Endothelial cell of umbilical vein (primary cell): ENCODE measurements around the gene GBF1. TPM values are rescaled to one million over a fixed set of nuclear protein-coding genes. Genes with fewer than 3 reads are reported as not detected.

Source experiments
- BruUV-seq: library from RNA; stranded (reverse); fragments of 400-500 nt; replicated peaks from 2 replicates; lab custom pipeline; 2021; lab: Mats Ljungman, UMichigan
- CTCF ChIA-PET: fragments of 300-600, 350-600 bp; sonication (Branson Sonifier 250); formaldehyde crosslinking; loops from one replicate; lab custom pipeline; 2021; ENCODE audit warnings: antibody characterized with exemption, inconsistent platforms; lab: Charles Lee
- POLR2A ChIA-PET: fragments of 300-600, 350-600 bp; sonication (Branson Sonifier 250); formaldehyde crosslinking; loops from one replicate; lab custom pipeline; 2021; ENCODE audit warnings: antibody characterized with exemption, inconsistent platforms; lab: Charles Lee
- DNase-seq: peaks from one replicate; pipeline ENCODE4 v3.0.0-alpha.2; 2011; ENCODE audit warnings: low read depth, low spot score
- FAIRE-seq: peaks from 2 replicates; lab custom pipeline; 2011; peaks lifted over from hg19 to GRCh38; lab: Jason Lieb, UNC
- H2AFZ ChIP-seq: 2 replicates; pipeline ENCODE4 v1.6.0; 2012; ENCODE audit warnings: low read depth, low read length, control low read depth, inconsistent platforms
- H3K27ac ChIP-seq: 2 replicates; pipeline ENCODE4 v1.5.1; 2011; ENCODE audit warnings: low read depth, mild to moderate bottlenecking, control low read depth, low read length, moderate library complexity; ENCODE audit not compliant: insufficient read depth
- H3K27me3 ChIP-seq, 2 experiments: 2 replicates each; pipeline versions ENCODE4 v1.6.0 to v1.6.1; 2011; ENCODE audit warnings: low read length in 2 of 2, mixed read lengths in 1 of 2; ENCODE audit not compliant: control insufficient read depth in 2 of 2, insufficient read depth in 2 of 2
- H3K36me3 ChIP-seq, 2 experiments: 2 replicates in 1 of 2; 3 replicates in 1 of 2; pipeline ENCODE4 v1.5.1; 2011; ENCODE audit warnings: low read length in 2 of 2, mild to moderate bottlenecking in 1 of 2, moderate library complexity in 1 of 2; ENCODE audit not compliant: control insufficient read depth in 2 of 2, insufficient read depth in 2 of 2; ENCODE audit errors: extremely low read depth in 1 of 2
- H3K4me1 ChIP-seq: 3 replicates; pipeline ENCODE4 v1.5.1; 2011; ENCODE audit warnings: mild to moderate bottlenecking, low read length; ENCODE audit not compliant: control insufficient read depth, insufficient read depth; ENCODE audit errors: extremely low read depth
- H3K4me2 ChIP-seq: 2 replicates; pipeline ENCODE4 v1.6.1; 2011; ENCODE audit warnings: low read length, control low read depth, mixed read lengths; ENCODE audit not compliant: insufficient read depth
- H3K4me3 ChIP-seq, 3 experiments: fragments of 200-600 bp in 1 of 3; sonication (generic), shearing (Covaris generic) in 1 of 3; replicated peaks in 1 of 3; 2 replicates each; pipeline ENCODE4 v1.5.1; 2011 to 2016; ENCODE audit warnings: control low read depth in 3 of 3, low read length in 3 of 3, mild to moderate bottlenecking in 2 of 3, inconsistent platforms in 1 of 3, low read depth in 1 of 3, moderate library complexity in 1 of 3; ENCODE audit not compliant: insufficient read depth in 1 of 3
- H3K79me2 ChIP-seq: 2 replicates; pipeline ENCODE4 v1.6.0; 2012; ENCODE audit warnings: low read length, inconsistent platforms; ENCODE audit not compliant: control insufficient read depth, insufficient read depth
- H3K9ac ChIP-seq: replicated peaks from 2 replicates; pipeline ENCODE3; 2011; ENCODE audit warnings: low read length, control low read depth; ENCODE audit not compliant: insufficient read depth; ENCODE audit errors: extremely low read depth
- H3K9me1 ChIP-seq: replicated peaks from 3 replicates; pipeline ENCODE4 v1.6.0; 2011; ENCODE audit warnings: mild to moderate bottlenecking, low read length; ENCODE audit not compliant: control insufficient read depth, insufficient read depth; ENCODE audit errors: extremely low read depth
- H3K9me3 ChIP-seq: replicated peaks from 2 replicates; pipeline ENCODE4 v1.5.1; 2012; ENCODE audit warnings: low read length, inconsistent platforms; ENCODE audit not compliant: control insufficient read depth, insufficient read depth
- H4K20me1 ChIP-seq: replicated peaks from 2 replicates; pipeline ENCODE3; 2011; ENCODE audit warnings: mild to moderate bottlenecking, low read length; ENCODE audit not compliant: control insufficient read depth, insufficient read depth; ENCODE audit errors: extremely low read depth
- EZH2 ChIP-seq: IDR thresholded peaks from 2 replicates; pipeline ENCODE4 v1.6.1; 2012; ENCODE audit warnings: borderline replicate concordance, low read depth, mild to moderate bottlenecking, moderate library complexity, low read length, inconsistent platforms; ENCODE audit not compliant: severe bottlenecking
- FOS ChIP-seq: IDR thresholded peaks from 2 replicates; pipeline ENCODE4 v1.6.1; 2011; ENCODE audit warnings: mild to moderate bottlenecking, low read length, moderate library complexity, borderline replicate concordance; ENCODE audit not compliant: insufficient read depth
- GATA2 ChIP-seq: IDR thresholded peaks from 2 replicates; pipeline ENCODE4 v1.7.0; 2011; ENCODE audit warnings: low read depth, mild to moderate bottlenecking, moderate library complexity, mixed read lengths, low read length; ENCODE audit not compliant: insufficient read length, insufficient read depth
- JUN ChIP-seq: IDR thresholded peaks from 2 replicates; pipeline ENCODE4 v1.6.1; 2011; ENCODE audit warnings: borderline replicate concordance, low read depth; ENCODE audit not compliant: insufficient read length, insufficient read depth
- MYC ChIP-seq: IDR thresholded peaks from one replicate; pipeline ENCODE4 v1.6.1; 2011; ENCODE audit warnings: mild to moderate bottlenecking, low read depth, low read length
- POLR2A ChIP-seq: IDR thresholded peaks from 2 replicates; pipeline ENCODE4 v1.6.1; 2012; ENCODE audit warnings: low read depth, mild to moderate bottlenecking, control low read depth, low read length
- POLR2AphosphoS5 ChIP-seq: IDR thresholded peaks from 2 replicates; pipeline ENCODE4 v1.6.1; 2012; ENCODE audit warnings: low read depth, mild to moderate bottlenecking, control low read depth, low read length, moderate library complexity; ENCODE audit not compliant: insufficient read depth
- dilution Hi-C: fragments of 300-500 bp; cut with MboI; formaldehyde crosslinking; loops from one replicate; pipeline ENCODE4 v1.15.0; 2019; ENCODE audit warnings: low sequenced_read_pairs; ENCODE audit not compliant: extremely low pct_ligation_motif_present
- intact Hi-C: fragments of 100-400 bp; cut with micrococcal nuclease; formaldehyde crosslinking; loops from one replicate; pipeline ENCODE4 v1.10.0; 2022
- polyA plus RNA-seq, 4 experiments: library from polyadenylated mRNA; depleted of rRNA in 3 of 4; stranded (reverse) in 3 of 4; unstranded in 1 of 4; fragments of >200 nt; gene quantifications; 2 replicates each; pipeline versions ENCODE4 v1.2.1 to v1.2.3, GENCODE V29; 2011 to 2012; ENCODE audit warnings: missing spikeins in 1 of 4
- total RNA-seq: library from RNA; stranded (reverse); gene quantifications from 2 replicates; pipeline ENCODE4 v1.2.3, GENCODE V29; 2021
- TF ChIP-seq, protein P1 (sequence below): IDR thresholded peaks from 2 replicates; pipeline ENCODE4 v1.6.1; 2011; ENCODE audit not compliant: insufficient read depth, insufficient read length
- TF ChIP-seq, protein P2 (sequence below), 2 donors: IDR thresholded peaks; 1 replicate in 1 of 2; 2 replicates in 1 of 2; pipeline ENCODE4 v1.5.1; 2011; ENCODE audit warnings: low read length in 2 of 2, mild to moderate bottlenecking in 2 of 2, moderate library complexity in 2 of 2, control low read depth in 1 of 2, inconsistent platforms in 1 of 2, low read depth in 1 of 2; ENCODE audit not compliant: insufficient read depth in 1 of 2; ENCODE audit errors: extremely low read depth in 1 of 2

Gene GBF1
- total and polyA plus RNA-seq, 2 donors (not counting 3 experiments of a cell fraction or from before 2014, with no cell fraction given), result 26.0 to 49.7 TPM

DNA sequence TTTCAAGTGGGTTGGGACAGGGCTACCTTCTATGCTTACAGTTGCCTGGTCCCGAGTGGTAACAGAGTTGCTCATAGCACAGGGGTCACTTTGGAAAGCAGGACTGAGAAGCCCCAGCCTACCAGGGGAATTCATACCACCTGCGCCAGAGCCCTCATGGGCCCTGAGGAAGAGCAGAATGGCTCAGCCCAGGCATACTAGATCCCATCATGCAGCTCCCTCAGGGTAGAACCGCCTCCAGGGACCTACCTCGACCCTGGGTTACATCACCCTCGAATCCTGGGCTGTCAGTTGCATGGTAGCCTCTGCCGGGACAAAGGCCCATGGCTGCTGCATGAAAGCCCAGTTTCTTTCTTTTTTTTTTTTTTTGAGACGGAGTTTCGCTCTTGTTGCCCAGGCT is 184.1 kb downstream of the GBF1 start:
- dilution Hi-C loops, result no loop called here
- H3K4me3 ChIP-seq, result no peak overlapping the region
- peaks cover 9% of the 10 kb centered on the region for H3K79me2 ChIP-seq
- DNase-seq, result no peak
- no peak for FAIRE-seq
- H2AFZ ChIP-seq, result no peak overlapping the region
- H3K27ac ChIP-seq, result no peak overlapping the region
- no peaks in the 10 kb centered on the region for H4K20me1 ChIP-seq
- H3K9me1 ChIP-seq, result no peaks in the 10 kb centered on the region
- peaks cover 4 to 8% of the 10 kb centered on the region in 2 experiments for H3K27me3 ChIP-seq
- H3K4me2 ChIP-seq, result no peak overlapping the region
- TF ChIP-seq, protein P1, sequence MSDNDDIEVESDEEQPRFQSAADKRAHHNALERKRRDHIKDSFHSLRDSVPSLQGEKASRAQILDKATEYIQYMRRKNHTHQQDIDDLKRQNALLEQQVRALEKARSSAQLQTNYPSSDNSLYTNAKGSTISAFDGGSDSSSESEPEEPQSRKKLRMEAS, result no peak
- TF ChIP-seq GATA2, result no peak
- TF ChIP-seq JUN, result no peak
- no peak for TF ChIP-seq POLR2A
- POLR2A ChIA-PET, result no interaction called here
- peaks cover 7% of the 10 kb centered on the region for H3K4me1 ChIP-seq
- no peaks in the 10 kb centered on the region for H3K9me3 ChIP-seq
- intact Hi-C loops, result no loop called here
- no peak overlapping the region for H3K9ac ChIP-seq
- no TSS peak for BruUV-seq
- H3K36me3 ChIP-seq, result no peaks in the 10 kb centered on the region
- CTCF ChIA-PET, result no interaction called here

DNA sequence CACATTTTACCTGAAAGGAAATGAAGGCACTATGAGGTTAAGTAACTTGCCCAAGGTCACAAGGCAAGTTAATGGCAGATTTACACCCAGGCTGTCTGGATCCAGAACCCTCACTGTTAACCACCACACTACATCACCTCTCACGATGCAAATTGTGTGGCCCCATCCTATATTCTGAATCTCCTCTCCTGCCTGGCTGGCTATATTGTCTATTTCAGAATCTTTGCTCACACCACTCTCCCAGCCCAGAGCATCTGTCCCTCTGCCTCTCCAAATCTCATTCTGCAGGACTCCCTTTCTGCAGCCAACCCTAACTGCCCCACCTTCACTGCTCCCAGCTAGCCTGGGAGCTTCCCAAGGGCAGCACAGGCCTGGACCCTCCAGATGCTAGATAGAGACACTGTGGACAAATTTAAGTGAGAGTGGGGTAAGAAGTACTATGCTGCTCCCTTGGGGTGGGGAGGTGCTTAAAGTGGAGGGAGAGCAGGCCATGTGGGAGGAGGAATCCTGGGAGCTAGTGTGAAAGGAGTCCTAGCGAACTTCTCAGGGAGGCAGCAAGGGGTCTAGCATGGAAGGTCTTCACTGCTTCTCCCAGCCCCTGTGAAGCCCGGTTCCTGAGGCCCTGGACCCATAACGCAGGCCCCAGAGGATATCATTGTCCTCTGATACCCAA is 186.3 kb downstream of the GBF1 start:
- DNase-seq, result no peak
- Histone ChIP-seq H3K4me2 (peak overlapping the region; percentile 78), H3K9ac (peak overlapping the region; percentile 78), H3K27ac (peak overlapping the region; percentile 17), H3K36me3 (no peaks in the 10 kb centered on the region), H3K4me3 (peak overlapping the region; percentile 53 to 87 (median 66)), H3K79me2 (peaks cover 9% of the 10 kb centered on the region), H3K9me3 (no peaks in the 10 kb centered on the region), H3K27me3 (peaks cover 11 to 22% of the 10 kb centered on the region in 2 experiments), H3K9me1 (no peaks in the 10 kb centered on the region), H4K20me1 (no peaks in the 10 kb centered on the region), H3K4me1 (peaks cover 7% of the 10 kb centered on the region), H2AFZ (peak overlapping the region; percentile 47)
- no peak for TF ChIP-seq GATA2
- no peak for TF ChIP-seq FOS
- no peak for TF ChIP-seq MYC
- no peak for TF ChIP-seq POLR2A
- TF ChIP-seq, protein P1, result no peak
- no peak for TF ChIP-seq JUN
- TF ChIP-seq, protein P2, sequence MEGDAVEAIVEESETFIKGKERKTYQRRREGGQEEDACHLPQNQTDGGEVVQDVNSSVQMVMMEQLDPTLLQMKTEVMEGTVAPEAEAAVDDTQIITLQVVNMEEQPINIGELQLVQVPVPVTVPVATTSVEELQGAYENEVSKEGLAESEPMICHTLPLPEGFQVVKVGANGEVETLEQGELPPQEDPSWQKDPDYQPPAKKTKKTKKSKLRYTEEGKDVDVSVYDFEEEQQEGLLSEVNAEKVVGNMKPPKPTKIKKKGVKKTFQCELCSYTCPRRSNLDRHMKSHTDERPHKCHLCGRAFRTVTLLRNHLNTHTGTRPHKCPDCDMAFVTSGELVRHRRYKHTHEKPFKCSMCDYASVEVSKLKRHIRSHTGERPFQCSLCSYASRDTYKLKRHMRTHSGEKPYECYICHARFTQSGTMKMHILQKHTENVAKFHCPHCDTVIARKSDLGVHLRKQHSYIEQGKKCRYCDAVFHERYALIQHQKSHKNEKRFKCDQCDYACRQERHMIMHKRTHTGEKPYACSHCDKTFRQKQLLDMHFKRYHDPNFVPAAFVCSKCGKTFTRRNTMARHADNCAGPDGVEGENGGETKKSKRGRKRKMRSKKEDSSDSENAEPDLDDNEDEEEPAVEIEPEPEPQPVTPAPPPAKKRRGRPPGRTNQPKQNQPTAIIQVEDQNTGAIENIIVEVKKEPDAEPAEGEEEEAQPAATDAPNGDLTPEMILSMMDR (IDR thresholded peaks at IDR 0.05; ENCODE audit: extremely low read depth in 1 of 2, insufficient read depth in 1 of 2, low read depth in 1 of 2, low read length in 2 of 2), result no peak
- TF ChIP-seq EZH2, result no peak
- TF ChIP-seq POLR2AphosphoS5, result no peak
- intact Hi-C loops (loop anchor here (1.0 kb wide), 1 partner anchor 9 kb away; no protein-coding TSS in a partner anchor), dilution Hi-C loops (no loop called here)
- ChIA-PET CTCF (interaction anchor here (0.7 to 2.4 kb wide), 9 partner anchors 10 to 262 kb away, joined by 3 to 25 read pairs (median 5); partner anchors contain the start of genes ACTR1A and FBXL15), POLR2A (interaction anchor here (0.8 to 1.1 kb wide), 2 partner anchors 11 to 44 kb away, joined by 5 to 6 read pairs; partner anchors contain the start of gene FBXL15)
- no TSS peak for BruUV-seq
- FAIRE-seq, result peak; percentile 46
